ENCODE results near the gene AUTS2.

- TF ChIP-seq CTCF (IDR thresholded peaks at IDR 0.05) (no peak), POLR2A (IDR thresholded peaks at IDR 0.05) (no peak)
These were observed 810.6 kb downstream of the AUTS2 start for GRCh38 chr7:70408891-70409290.
